ENCODE measurements around the gene CELSR1. TPM values are rescaled to one million over a fixed set of nuclear protein-coding genes. Genes with fewer than 3 reads are reported as not detected.
A peak's percentile ranks its signal among the peaks of the same experiment; 100 is the strongest.

Gene CELSR1
- total RNA-seq, 1 experiment from 2014 or later: 22.6 TPM

- TF ChIP-seq CTCF (conservative IDR thresholded peaks at IDR 0.05): no peak
- no peak overlapping the region for H2BK120ac ChIP-seq (ENCODE audit: low read depth, low read length, poor library complexity, severe bottlenecking)
- Mint-ChIP-seq H3K4me3 (no peak overlapping the region), H3K4me1 (peaks cover 15 to 16% of the 10 kb centered on the region in 2 experiments), H3K36me3 (ENCODE audit: insufficient read depth in 1 of 3, low read depth in 3 of 3) (peaks cover 3 to 13% (median 12%) of the 10 kb centered on the region in 3 experiments; a peak in 5 of 7 replicates), H3K9me3 (peaks cover 2 to 4% of the 10 kb centered on the region in 2 experiments; a peak in 1 of 5 replicates), H3K27ac (peak overlapping the region in 1 of 3 experiments; percentile 53; a peak in 1 of 7 replicates), H3K27me3 (ENCODE audit: low read depth) (no peaks in the 10 kb centered on the region)
- H2BK15ac ChIP-seq (ENCODE audit: low read depth, low read length): no peak overlapping the region
- no peak overlapping the region for H3K4ac ChIP-seq (ENCODE audit: low read depth, low read length)
- no peaks in the 10 kb centered on the region for H3K79me1 ChIP-seq (ENCODE audit: insufficient read depth, low read depth, low read length, poor library complexity, severe bottlenecking)
- H3K4me1 ChIP-seq (ENCODE audit: insufficient read depth, low read length): no peaks in the 10 kb centered on the region
- no peak overlapping the region for H3K9ac ChIP-seq (ENCODE audit: extremely low read depth, insufficient read length, low read length)
- H3K56ac ChIP-seq (ENCODE audit: insufficient read length, low read depth, low read length): no peak overlapping the region
- H4K20me1 ChIP-seq (ENCODE audit: control insufficient read depth, insufficient read depth, insufficient read length): no peaks in the 10 kb centered on the region
- no peak overlapping the region for H3K27ac ChIP-seq (ENCODE audit: insufficient read length, low read depth, low read length)
- H3K18ac ChIP-seq (ENCODE audit: insufficient read length, low read depth, low read length): no peak overlapping the region
- no peaks in the 10 kb centered on the region for H3K9me3 ChIP-seq (ENCODE audit: control insufficient read depth, low read depth, low read length)
- no peak overlapping the region for H2BK12ac ChIP-seq (ENCODE audit: insufficient read length, low read depth, low read length)
- H3K4me2 ChIP-seq (ENCODE audit: insufficient read depth, insufficient read length, low read length): no peak overlapping the region
- no peak overlapping the region for H4K8ac ChIP-seq (replicated peaks; ENCODE audit: insufficient read length, low read depth, low read length)
- H3K27me3 ChIP-seq (ENCODE audit: insufficient read depth, low read length): no peaks in the 10 kb centered on the region
- H2BK5ac ChIP-seq (ENCODE audit: insufficient read length, low read length): no peak overlapping the region
- H4K91ac ChIP-seq (ENCODE audit: insufficient read length, low read depth, low read length): no peak overlapping the region
- no peak overlapping the region for H3K14ac ChIP-seq (ENCODE audit: insufficient read depth, low read length)
- H3K79me2 ChIP-seq (ENCODE audit: insufficient read depth, low read length): no peaks in the 10 kb centered on the region
- H3T11ph ChIP-seq (ENCODE audit: low read length): no peak overlapping the region
- H3K23me2 ChIP-seq (ENCODE audit: insufficient read length, low read depth, low read length, poor library complexity, severe bottlenecking): no peaks in the 10 kb centered on the region
- no peak overlapping the region for H2BK20ac ChIP-seq (ENCODE audit: low read depth, low read length, poor library complexity, severe bottlenecking)
- no CpG with 5 or more reads among the region's 15 CpGs for WGBS (ENCODE audit: extremely low coverage, insufficient read length, low lambda C conversion rate)
- no peak overlapping the region for H4K5ac ChIP-seq (ENCODE audit: insufficient read length, low read depth, low read length)
- no peak overlapping the region for H2AK5ac ChIP-seq (ENCODE audit: insufficient read length, low read length)
- no peak overlapping the region for H2AFZ ChIP-seq (ENCODE audit: low read length)
- H3K23ac ChIP-seq (ENCODE audit: insufficient read length, low read depth, low read length): no peak overlapping the region
- no peak for DNase-seq
Observed at GRCh38 chr22:46370584-46371291, 166.7 kb downstream of the CELSR1 start.

Data from H9 (cell line).